ENCODE results near the gene ITIH3. TPM values are rescaled to one million over a fixed set of nuclear protein-coding genes. Genes with fewer than 3 reads are reported as not detected.

The ITIH3 gene
- total and polyA plus RNA-seq, 10 of the 15 experiments (the other 5 are each of a cell fraction or from before 2014, with no cell fraction given) = 0.07 to 0.17 (median 0.15) TPM; not detected in 7

- TF ChIP-seq CTCF (IDR thresholded peaks at IDR 0.05 in 2 of 3, conservative IDR thresholded peaks at IDR 0.05 in 1 of 3; ENCODE audit: control insufficient read depth in 2 of 3, extremely low read depth in 1 of 3, insufficient read depth in 1 of 3, low read depth in 3 of 3, low read length in 3 of 3) = no peak
- TF ChIP-seq TAF1 (IDR thresholded peaks at IDR 0.05; ENCODE audit: borderline replicate concordance, low read depth, low read length) = no peak
- TF ChIP-seq ZNF384 (IDR thresholded peaks at IDR 0.05; ENCODE audit: borderline replicate concordance, low read depth, low read length) = no peak
- TF ChIP-seq, protein P1, sequence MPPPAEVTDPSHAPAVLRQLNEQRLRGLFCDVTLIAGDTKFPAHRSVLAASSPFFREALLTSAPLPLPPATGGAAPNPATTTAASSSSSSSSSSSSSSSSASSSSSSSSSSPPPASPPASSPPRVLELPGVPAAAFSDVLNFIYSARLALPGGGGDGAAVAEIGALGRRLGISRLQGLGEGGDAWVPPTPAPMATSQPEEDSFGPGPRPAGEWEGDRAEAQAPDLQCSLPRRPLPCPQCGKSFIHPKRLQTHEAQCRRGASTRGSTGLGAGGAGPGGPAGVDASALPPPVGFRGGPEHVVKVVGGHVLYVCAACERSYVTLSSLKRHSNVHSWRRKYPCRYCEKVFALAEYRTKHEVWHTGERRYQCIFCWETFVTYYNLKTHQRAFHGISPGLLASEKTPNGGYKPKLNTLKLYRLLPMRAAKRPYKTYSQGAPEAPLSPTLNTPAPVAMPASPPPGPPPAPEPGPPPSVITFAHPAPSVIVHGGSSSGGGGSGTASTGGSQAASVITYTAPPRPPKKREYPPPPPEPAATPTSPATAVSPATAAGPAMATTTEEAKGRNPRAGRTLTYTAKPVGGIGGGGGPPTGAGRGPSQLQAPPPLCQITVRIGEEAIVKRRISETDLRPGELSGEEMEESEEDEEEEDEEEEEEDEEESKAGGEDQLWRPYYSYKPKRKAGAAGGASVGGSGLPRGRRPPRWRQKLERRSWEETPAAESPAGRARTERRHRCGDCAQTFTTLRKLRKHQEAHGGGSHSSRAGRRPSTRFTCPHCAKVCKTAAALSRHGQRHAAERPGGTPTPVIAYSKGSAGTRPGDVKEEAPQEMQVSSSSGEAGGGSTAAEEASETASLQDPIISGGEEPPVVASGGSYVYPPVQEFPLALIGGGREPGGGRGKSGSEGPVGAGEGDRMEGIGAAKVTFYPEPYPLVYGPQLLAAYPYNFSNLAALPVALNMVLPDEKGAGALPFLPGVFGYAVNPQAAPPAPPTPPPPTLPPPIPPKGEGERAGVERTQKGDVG (CRISPR knock-in tag; IDR thresholded peaks at IDR 0.05) = no peak
- TF ChIP-seq PKNOX1 (IDR thresholded peaks at IDR 0.05) = no peak
Measured at GRCh38 chr3:52843881-52844280, 49.3 kb downstream of the ITIH3 start (continued).
